Measurements from ENCODE around the gene PLCH2.

The PLCH2 gene

GRCh38 chr1:2554621-2555387 lies 78.7 kb downstream of the PLCH2 start:
- in situ Hi-C loops (cut with MboI; ENCODE audit: low sequenced_read_pairs) = no loop called here
